Natural killer cell treated with Interleukin-12 subunit alpha and Interleukin-12 subunit beta and Interleukin-15 and Interleukin-18, amount 100 ng/mL, for 72 hours (primary cell): ENCODE measurements around the gene GPR132. TPM values are rescaled to one million over a fixed set of nuclear protein-coding genes. Genes with fewer than 3 reads are reported as not detected.

Experiments
- ATAC-seq, 2 donors: fragments of 150-1000 bp; cut with Tn5 transposase in 1 of 2; sonication (Bioruptor Pico), chemical (Tn5 transposase) in 1 of 2; 2 replicates each; pipeline ENCODE4 v1.10.0; 2021
- DNase-seq: peaks from one replicate; pipeline ENCODE4 v3.0.0; 2022; ENCODE audit warnings: low spot score
- H3K27ac Mint-ChIP-seq, 2 donors: 1 replicate in 1 of 2; 2 replicates in 1 of 2; pipeline ENCODE4 v1.8.0; 2022; ENCODE audit warnings: mixed read lengths in 2 of 2, mild to moderate bottlenecking in 1 of 2, moderate library complexity in 1 of 2
- H3K27me3 Mint-ChIP-seq, 2 donors: 1 replicate in 1 of 2; 2 replicates in 1 of 2; pipeline ENCODE4 v1.8.0; 2022; ENCODE audit warnings: mixed read lengths in 2 of 2
- H3K36me3 Mint-ChIP-seq: one replicate; pipeline ENCODE4 v1.8.0; 2022; ENCODE audit warnings: mixed read lengths
- H3K4me1 Mint-ChIP-seq, 2 donors: 1 replicate in 1 of 2; 2 replicates in 1 of 2; pipeline ENCODE4 v1.8.0; 2022; ENCODE audit warnings: low read depth in 2 of 2, mixed read lengths in 2 of 2, mild to moderate bottlenecking in 1 of 2
- H3K4me3 Mint-ChIP-seq: one replicate; pipeline ENCODE4 v1.8.0; 2022; ENCODE audit warnings: mixed read lengths
- H3K9me3 Mint-ChIP-seq: 2 replicates; pipeline ENCODE4 v1.8.0; 2022; ENCODE audit warnings: mixed read lengths
- total RNA-seq, 2 donors: library from RNA; stranded (reverse); gene quantifications; one replicate each; pipeline ENCODE4 v1.2.3, GENCODE V29; 2022

GPR132 gene
- total RNA-seq, 2 donors from 2014 or later = 80.9 to 88.3 TPM

DNA sequence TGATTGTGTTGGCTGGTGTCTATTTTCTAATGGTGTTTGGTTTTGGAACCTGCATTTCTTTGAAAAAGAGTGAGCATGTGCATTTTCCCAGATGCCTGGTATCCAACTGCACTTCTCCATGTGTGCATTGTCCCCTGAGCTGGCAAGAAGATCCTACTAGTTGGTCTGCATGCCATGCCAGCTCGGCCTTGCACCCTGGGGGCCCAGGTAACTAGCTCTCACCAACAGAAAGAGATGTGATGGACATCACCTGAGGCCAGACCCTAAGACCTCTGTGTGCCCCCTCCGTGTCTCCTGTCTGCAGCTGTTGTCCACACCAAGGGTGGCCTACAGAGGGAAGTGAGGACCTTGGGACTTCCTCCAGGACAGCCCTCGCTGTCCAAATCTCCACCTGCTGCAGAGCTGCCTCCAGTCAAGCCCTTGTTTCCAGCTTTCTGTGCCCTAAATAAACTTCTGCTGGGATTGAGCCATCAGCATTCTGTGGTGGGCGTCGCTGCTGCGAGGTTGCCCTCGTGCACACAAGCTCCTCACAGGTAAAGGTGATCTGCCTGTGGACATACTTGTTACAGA, 30.1 kb upstream of the GPR132 start:
- peak overlapping the region; percentile 60 for H3K4me3 Mint-ChIP-seq
- H3K27ac Mint-ChIP-seq = no peak overlapping the region
- peaks cover 11 to 21% of the 10 kb centered on the region in 2 donors for H3K4me1 Mint-ChIP-seq
- H3K36me3 Mint-ChIP-seq = peaks cover 5% of the 10 kb centered on the region
- no peak for DNase-seq
- ATAC-seq = no peak
- H3K9me3 Mint-ChIP-seq = no peaks in the 10 kb centered on the region
- H3K27me3 Mint-ChIP-seq = peaks cover 7 to 15% of the 10 kb centered on the region in 2 donors

GRCh38 chr14:105094193-105094907, 29.1 kb upstream of the GPR132 start:
- no peaks in the 10 kb centered on the region for H3K9me3 Mint-ChIP-seq
- no peaks in the 10 kb centered on the region for H3K36me3 Mint-ChIP-seq
- H3K4me3 Mint-ChIP-seq = peak overlapping the region; percentile 60
- ATAC-seq = no peak
- H3K27me3 Mint-ChIP-seq = peaks cover under 1 to 12% of the 10 kb centered on the region in 2 donors
- no peak for DNase-seq
- peaks cover 6 to 19% of the 10 kb centered on the region in 2 donors for H3K4me1 Mint-ChIP-seq
- no peak overlapping the region for H3K27ac Mint-ChIP-seq

DNA sequence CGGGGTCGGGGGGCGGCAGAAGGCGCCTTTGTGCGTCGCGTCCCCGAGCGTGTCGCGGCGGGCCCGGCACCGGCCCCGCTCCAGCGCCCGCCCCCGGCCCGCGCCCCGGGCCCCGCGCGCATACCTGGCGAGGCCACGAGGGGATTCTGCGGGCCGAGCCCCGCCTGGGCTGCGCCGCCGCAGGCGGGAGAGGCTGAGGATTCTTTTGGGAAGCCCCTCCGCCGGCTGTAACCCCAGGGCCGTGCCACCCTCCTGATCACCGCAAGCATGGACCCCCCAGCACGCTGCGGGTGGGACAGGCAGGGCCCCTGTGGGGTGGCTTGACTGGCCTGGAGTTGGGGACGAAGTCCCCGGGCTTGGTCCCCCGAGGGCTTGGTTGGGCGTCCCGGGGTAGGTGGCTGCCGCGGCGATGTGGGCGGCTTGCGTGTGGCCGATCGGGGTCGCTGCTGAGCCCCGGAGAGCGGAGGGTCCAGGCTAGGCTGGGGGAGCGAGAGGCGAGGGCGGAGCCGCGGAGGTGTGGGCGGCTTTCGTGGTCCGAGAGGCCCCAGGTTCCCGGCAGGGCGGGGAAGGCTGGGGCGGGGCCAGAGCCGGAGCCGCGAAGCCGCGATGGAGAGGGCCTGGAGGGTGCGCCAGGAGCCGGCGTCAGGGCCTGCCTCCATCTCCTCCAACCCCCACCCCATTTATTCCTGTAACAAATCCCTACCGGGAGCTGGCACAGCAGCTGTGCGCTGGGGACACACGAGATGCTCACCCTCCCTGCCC, 28.4 kb upstream of the GPR132 start:
- DNase-seq (peak; percentile 90), ATAC-seq (peak; percentile 87 to 91)
- H3K4me1 Mint-ChIP-seq = peaks cover 6 to 21% of the 10 kb centered on the region in 2 donors
- H3K36me3 Mint-ChIP-seq = no peaks in the 10 kb centered on the region
- peak overlapping the region; percentile 60 for H3K4me3 Mint-ChIP-seq
- no peak overlapping the region for H3K27ac Mint-ChIP-seq
- H3K9me3 Mint-ChIP-seq = no peaks in the 10 kb centered on the region
- H3K27me3 Mint-ChIP-seq = peaks cover 0 to 8% of the 10 kb centered on the region in 2 donors

DNA sequence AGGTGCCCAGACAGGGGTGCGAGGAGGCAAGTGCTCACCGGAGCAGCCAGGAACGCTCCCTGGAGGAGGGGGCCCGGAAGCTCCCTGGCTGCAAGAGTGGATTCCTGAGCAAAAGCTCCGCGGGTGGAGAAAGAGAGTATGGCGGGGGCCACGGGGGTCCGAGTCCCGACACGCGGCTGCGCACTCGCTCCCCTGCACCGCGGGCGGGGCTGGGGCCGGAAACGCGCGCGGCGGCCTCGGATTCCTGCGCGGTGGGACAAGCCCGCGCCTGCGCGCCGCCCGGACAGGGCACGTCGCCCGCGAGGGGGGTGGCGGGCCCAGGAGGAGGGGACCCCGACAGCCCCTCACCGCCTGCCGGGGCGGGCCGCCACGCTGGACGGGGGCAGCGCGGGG, 27.8 kb upstream of the GPR132 start:
- DNase-seq (peak; percentile 82), ATAC-seq (peak; percentile 72 to 79)
- Mint-ChIP-seq H3K4me1 (peaks cover 6 to 23% of the 10 kb centered on the region in 2 donors), H3K9me3 (no peaks in the 10 kb centered on the region), H3K4me3 (peak overlapping the region; percentile 71), H3K27ac (peak overlapping the region; percentile 47 to 65), H3K27me3 (peaks cover 0 to 6% of the 10 kb centered on the region in 2 donors), H3K36me3 (no peaks in the 10 kb centered on the region)

- Mint-ChIP-seq H3K36me3 (no peaks in the 10 kb centered on the region), H3K9me3 (no peaks in the 10 kb centered on the region), H3K4me3 (peak overlapping the region; percentile 71), H3K4me1 (peaks cover 6 to 23% of the 10 kb centered on the region in 2 donors), H3K27me3 (peaks cover 0 to 6% of the 10 kb centered on the region in 2 donors), H3K27ac (peak overlapping the region; percentile 47 to 65)
- ATAC-seq (no peak), DNase-seq (no peak)
Observed at GRCh38 chr14:105092171-105093037, 27.2 kb upstream of the GPR132 start.

DNA sequence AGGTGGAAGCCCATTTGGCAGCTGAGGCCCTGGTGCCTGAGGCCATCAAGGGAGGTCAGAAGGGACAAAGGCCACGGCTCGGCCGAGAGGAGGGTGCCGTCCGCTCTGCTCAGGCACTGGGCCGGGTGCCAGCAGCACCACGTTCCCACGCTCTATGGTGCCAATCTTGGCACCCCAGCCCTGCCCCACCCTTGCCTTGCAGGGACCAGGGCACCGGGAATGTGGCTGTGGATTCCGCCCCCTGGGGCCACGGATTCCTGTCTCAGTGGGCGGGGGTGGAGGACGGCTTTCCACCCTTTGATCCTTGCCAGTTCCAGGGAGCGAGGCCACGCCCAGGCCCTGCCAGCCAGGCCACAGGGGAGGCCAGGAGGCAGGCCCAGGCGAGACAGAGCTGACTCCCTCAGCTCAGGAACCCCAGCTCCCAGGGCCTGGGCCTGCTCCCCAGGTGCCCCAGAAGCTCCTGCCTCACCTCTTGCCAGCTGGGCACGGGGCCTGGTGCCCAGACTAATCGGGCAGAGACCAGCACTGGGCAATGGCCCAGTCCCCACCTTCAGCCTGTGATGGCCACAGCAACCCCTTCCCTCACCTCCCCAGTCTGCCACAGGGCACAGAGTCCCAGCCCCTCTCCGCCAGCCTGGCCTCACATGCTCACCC, 26.4 kb upstream of the GPR132 start:
- Mint-ChIP-seq H3K36me3 (no peaks in the 10 kb centered on the region), H3K9me3 (no peaks in the 10 kb centered on the region), H3K4me1 (peaks cover 6 to 26% of the 10 kb centered on the region in 2 donors), H3K4me3 (peak overlapping the region; percentile 71), H3K27me3 (peaks cover 0 to 4% of the 10 kb centered on the region in 2 donors), H3K27ac (no peak overlapping the region)
- ATAC-seq (no peak), DNase-seq (no peak)

DNA sequence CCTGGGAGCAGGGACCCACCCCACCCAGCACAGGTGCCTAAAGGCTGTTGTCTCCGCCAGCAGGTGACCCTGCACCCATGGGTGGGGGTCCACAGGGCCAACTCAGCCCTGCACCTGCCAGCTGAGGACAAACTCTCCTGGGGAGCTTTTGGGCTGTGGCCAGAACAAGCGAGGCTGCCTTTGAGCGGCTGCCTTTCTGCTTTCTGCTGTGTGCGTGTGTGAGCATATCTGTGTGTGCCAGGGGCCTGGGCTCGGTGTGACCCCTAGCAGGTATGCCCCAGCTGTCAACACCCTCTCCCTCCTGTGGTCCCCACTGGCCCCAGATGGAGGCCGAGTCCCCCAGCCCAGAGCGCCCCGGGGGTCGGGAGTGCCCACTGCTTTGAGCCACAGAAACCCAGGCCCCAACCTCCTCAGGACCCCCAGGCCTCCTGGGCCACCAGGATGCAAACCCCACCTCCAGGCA, 25.9 kb upstream of the GPR132 start:
- no peak for ATAC-seq
- no peak overlapping the region for H3K4me3 Mint-ChIP-seq
- peaks cover 8 to 25% of the 10 kb centered on the region in 2 donors for H3K4me1 Mint-ChIP-seq
- DNase-seq = no peak
- H3K27ac Mint-ChIP-seq = no peak overlapping the region
- no peaks in the 10 kb centered on the region for H3K9me3 Mint-ChIP-seq
- H3K27me3 Mint-ChIP-seq = no peaks in the 10 kb centered on the region
- H3K36me3 Mint-ChIP-seq = no peaks in the 10 kb centered on the region

- ATAC-seq (peak; percentile 43 to 58), DNase-seq (peak; percentile 92)
- no peak overlapping the region for H3K27ac Mint-ChIP-seq
- peaks cover 8 to 23% of the 10 kb centered on the region in 2 donors for H3K4me1 Mint-ChIP-seq
- no peak overlapping the region for H3K4me3 Mint-ChIP-seq
- H3K36me3 Mint-ChIP-seq = no peaks in the 10 kb centered on the region
- no peaks in the 10 kb centered on the region for H3K27me3 Mint-ChIP-seq
- H3K9me3 Mint-ChIP-seq = no peaks in the 10 kb centered on the region
Observed at GRCh38 chr14:105090493-105091053, 25.3 kb upstream of the GPR132 start.

- no peak for ATAC-seq
- no peaks in the 10 kb centered on the region for H3K27me3 Mint-ChIP-seq
- H3K36me3 Mint-ChIP-seq = no peaks in the 10 kb centered on the region
- peaks cover 8 to 23% of the 10 kb centered on the region in 2 donors for H3K4me1 Mint-ChIP-seq
- no peaks in the 10 kb centered on the region for H3K9me3 Mint-ChIP-seq
- no peak overlapping the region for H3K27ac Mint-ChIP-seq
- no peak for DNase-seq
- H3K4me3 Mint-ChIP-seq = no peak overlapping the region
Observed at GRCh38 chr14:105089746-105090492, 24.7 kb upstream of the GPR132 start.

DNA sequence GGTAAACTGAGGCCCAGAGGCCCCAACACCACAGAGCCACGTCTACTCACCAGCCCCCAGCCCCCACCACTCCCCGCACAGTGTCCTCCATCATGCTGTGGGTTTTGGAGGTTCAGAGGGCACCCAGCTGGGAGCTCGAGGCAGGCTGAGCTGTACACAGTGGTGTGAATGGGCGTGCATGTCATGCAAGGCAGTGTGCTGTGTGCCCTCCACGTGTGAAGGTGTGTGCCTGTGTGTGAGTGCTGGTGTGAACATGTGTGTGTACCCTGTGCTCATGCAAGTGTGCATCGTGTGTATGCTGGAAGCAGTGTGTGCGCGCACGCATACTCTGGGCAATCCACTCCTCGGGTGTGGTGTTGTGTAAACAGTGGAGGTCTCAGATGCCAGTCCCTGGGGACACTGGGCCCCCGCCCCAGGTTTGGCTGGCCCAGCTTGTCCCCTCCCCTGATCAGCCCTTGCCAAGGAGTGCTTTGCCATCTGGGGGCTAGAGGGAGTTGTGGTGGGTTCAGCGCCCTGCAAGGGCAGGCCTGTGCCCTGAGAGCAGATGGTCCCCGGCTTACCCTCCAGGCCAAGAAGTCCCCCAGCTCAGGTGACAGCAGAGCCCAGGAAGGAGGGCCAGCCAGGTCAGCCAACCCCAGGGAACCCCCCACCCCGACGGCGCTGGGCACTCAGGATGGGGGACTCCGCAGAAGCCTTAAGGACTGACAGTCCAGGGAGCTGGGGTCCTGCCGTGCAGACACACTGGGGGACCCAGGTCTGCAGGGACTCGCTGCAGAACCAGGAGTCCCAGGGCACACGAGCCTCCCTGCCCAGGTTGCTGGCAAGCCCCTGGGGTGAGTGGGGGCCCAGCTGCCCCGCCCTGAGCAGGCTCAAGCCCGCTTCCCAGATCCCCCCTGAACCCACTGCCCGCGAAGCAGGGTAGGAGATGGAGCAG, 23.8 kb upstream of the GPR132 start:
- Mint-ChIP-seq H3K36me3 (no peaks in the 10 kb centered on the region), H3K4me3 (no peak overlapping the region), H3K4me1 (peaks cover 13 to 19% of the 10 kb centered on the region in 2 donors), H3K27me3 (no peaks in the 10 kb centered on the region), H3K27ac (no peak overlapping the region), H3K9me3 (no peaks in the 10 kb centered on the region)
- ATAC-seq (no peak), DNase-seq (no peak)

DNA sequence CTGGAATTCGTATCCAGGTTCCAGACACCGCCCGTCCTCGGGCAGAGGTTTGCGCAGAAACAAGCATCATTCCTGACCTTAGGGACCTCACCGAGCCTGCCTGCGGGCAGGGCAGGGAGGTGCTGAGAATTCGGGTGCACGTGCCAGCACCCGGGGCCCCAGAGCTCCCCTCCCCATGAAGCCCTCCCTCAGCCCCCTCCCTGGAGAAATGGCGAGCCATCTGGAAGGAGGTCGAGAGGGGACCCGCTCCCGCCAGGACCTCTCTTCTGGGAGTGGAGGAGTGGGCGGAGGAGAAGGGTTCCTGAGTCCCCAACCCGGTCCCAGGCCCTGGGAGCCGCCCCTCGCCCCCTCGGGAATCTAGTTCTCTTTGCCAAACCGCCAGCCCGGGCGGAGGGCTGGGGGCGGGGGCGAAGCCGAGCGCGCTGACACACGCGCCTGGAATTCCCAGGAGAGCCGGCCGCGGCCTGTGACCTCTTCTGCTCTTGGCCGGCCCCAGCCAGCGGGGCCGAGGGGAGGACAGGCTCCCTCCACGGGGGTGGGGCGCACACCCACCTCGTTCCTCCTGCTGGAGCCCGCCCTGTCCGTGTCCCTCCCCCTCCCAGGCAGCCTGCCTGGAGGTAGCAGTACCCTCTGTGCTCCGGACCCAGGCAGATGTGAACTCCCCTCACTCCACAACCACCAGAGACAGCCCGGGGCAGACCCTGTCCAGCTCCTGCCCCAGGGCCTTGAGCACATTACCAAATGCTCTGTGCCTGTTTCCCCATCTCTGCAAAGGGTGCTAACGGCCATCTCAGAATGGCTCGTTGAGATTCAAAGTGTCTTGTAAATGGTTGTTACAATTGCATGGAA, 23.0 kb upstream of the GPR132 start:
- Mint-ChIP-seq H3K9me3 (no peaks in the 10 kb centered on the region), H3K36me3 (no peaks in the 10 kb centered on the region), H3K4me3 (peak overlapping the region; percentile 71), H3K27me3 (no peaks in the 10 kb centered on the region), H3K27ac (no peak overlapping the region), H3K4me1 (peaks cover 17 to 24% of the 10 kb centered on the region in 2 donors)
- ATAC-seq = no peak
- no peak for DNase-seq
